ENCODE results near the gene CYP2C19. TPM values are rescaled to one million over a fixed set of nuclear protein-coding genes. Genes with fewer than 3 reads are reported as not detected.

The CYP2C19 gene
- total and polyA plus RNA-seq, 11 donors: not detected

- WGBS, 4 donors: 0% methylated on average over 1 of the region's 1 CpG
- ATAC-seq (no peak), DNase-seq (no peak)
- Histone ChIP-seq H3K9me3 (peaks cover 0 to 13% (median 4%) of the 10 kb centered on the region in 12 donors), H3K4me1 (no peaks in the 10 kb centered on the region), H3K4me3 (no peak overlapping the region), H3K27ac (no peak overlapping the region), H3K27me3 (no peaks in the 10 kb centered on the region), H3K36me3 (no peaks in the 10 kb centered on the region)
- TF ChIP-seq POLR2A (IDR thresholded peaks at IDR 0.05) (no peak), CTCF (IDR thresholded peaks at IDR 0.05) (no peak)
- intact Hi-C loops (cut with DNase I): no loop called here
Measured at GRCh38 chr10:94902570-94902969, 140.1 kb downstream of the CYP2C19 start.

Other genes with a start within 250 kb of the CYP2C19 start
- gene HELLS, start 216.9 kb upstream of the CYP2C19 start, total RNA-seq: 1 to 10 TPM in 4 of 9 donors, under 1 TPM in 5; 0.48 to 8.9 (median 1.00) TPM
- under 1 TPM; 0.23 to 0.62 TPM for gene HELLS, start 216.9 kb upstream of the CYP2C19 start, polyA plus RNA-seq
- not detected for gene CYP2C18, start 79.0 kb upstream of the CYP2C19 start, total RNA-seq
- gene CYP2C18, start 79.0 kb upstream of the CYP2C19 start, polyA plus RNA-seq: under 1 TPM; 0.03 to 0.11 TPM
- under 1 TPM in 1 of 9 donors, not detected in 8; 0.16 TPM for gene CYP2C9, start 176.0 kb downstream of the CYP2C19 start, total RNA-seq
- under 1 TPM in 1 of 2 donors, not detected in 1; 0.19 TPM for gene CYP2C9, start 176.0 kb downstream of the CYP2C19 start, polyA plus RNA-seq

All from heart left ventricle (tissue), 16 donors.